Glutamatergic neuron (in vitro differentiated cells): ENCODE results near the gene MRPL55. TPM values are rescaled to one million over a fixed set of nuclear protein-coding genes. Genes with fewer than 3 reads are reported as not detected.

Experiments used
- DNase-seq: peaks from one replicate; pipeline ENCODE4 v3.0.0; 2022
- H3K27ac Mint-ChIP-seq: one replicate; pipeline ENCODE4 v1.8.0; 2020; ENCODE audit warnings: mild to moderate bottlenecking, mixed read lengths, inconsistent platforms; ENCODE audit not compliant: unreplicated experiment
- H3K27me3 Mint-ChIP-seq: one replicate; pipeline ENCODE4 v1.8.0; 2020; ENCODE audit warnings: mild to moderate bottlenecking, moderate library complexity, mixed read lengths, inconsistent platforms; ENCODE audit not compliant: unreplicated experiment
- H3K36me3 Mint-ChIP-seq: one replicate; pipeline ENCODE4 v1.8.0; 2020; ENCODE audit warnings: mild to moderate bottlenecking, mixed read lengths, inconsistent platforms; ENCODE audit not compliant: unreplicated experiment
- H3K4me1 Mint-ChIP-seq: one replicate; pipeline ENCODE4 v1.8.0; 2020; ENCODE audit warnings: mild to moderate bottlenecking, low read depth, mixed read lengths, inconsistent platforms; ENCODE audit not compliant: unreplicated experiment
- H3K4me3 Mint-ChIP-seq: one replicate; pipeline ENCODE4 v1.8.0; 2020; ENCODE audit warnings: mild to moderate bottlenecking, mixed read lengths, inconsistent platforms; ENCODE audit not compliant: unreplicated experiment
- H3K9me3 Mint-ChIP-seq: one replicate; pipeline ENCODE4 v1.8.0; 2020; ENCODE audit warnings: mild to moderate bottlenecking, moderate library complexity, mixed read lengths, inconsistent platforms; ENCODE audit not compliant: unreplicated experiment
- total RNA-seq: library from RNA; stranded (reverse); fragmentation: NEBNext Ultra II Directional; extraction: Animal tissue kit (Norgen Biotek cat#: 25700); gene quantifications from one replicate; pipeline ENCODE4 v1.2.1, GENCODE V29; 2021; ENCODE audit not compliant: unreplicated experiment
- TF ChIP-seq, protein P1 (sequence below): fragments of 200-600 bp; sonication (generic); IDR thresholded peaks from one replicate; pipeline ENCODE4 v1.5.0; 2021; ENCODE audit not compliant: partially characterized antibody, unreplicated experiment

MRPL55 gene
- total RNA-seq, 1 donor from 2014 or later, result 61.5 TPM

DNA sequence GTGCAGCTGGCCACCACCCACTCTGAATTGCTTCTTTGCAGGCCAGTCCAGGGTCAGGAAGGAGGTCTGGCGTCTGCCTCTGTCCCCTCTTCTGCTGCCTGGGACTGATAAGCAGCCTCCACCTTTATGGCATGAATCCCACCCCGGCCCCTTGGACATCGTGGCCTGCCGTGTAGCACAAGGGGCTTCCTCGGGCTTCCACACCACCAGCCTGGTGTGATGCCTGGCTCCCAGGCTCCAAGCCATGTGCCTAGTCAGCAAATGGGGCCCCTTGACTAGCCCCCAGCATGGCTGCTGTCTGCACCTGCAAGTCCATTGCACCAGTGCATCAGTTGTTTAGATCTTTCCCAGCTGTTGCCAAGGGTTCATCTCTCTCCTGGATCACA is 36.4 kb downstream of the MRPL55 start:
- H3K9me3 Mint-ChIP-seq, result no peaks in the 10 kb centered on the region
- no peaks in the 10 kb centered on the region for H3K4me1 Mint-ChIP-seq
- TF ChIP-seq, protein P1, sequence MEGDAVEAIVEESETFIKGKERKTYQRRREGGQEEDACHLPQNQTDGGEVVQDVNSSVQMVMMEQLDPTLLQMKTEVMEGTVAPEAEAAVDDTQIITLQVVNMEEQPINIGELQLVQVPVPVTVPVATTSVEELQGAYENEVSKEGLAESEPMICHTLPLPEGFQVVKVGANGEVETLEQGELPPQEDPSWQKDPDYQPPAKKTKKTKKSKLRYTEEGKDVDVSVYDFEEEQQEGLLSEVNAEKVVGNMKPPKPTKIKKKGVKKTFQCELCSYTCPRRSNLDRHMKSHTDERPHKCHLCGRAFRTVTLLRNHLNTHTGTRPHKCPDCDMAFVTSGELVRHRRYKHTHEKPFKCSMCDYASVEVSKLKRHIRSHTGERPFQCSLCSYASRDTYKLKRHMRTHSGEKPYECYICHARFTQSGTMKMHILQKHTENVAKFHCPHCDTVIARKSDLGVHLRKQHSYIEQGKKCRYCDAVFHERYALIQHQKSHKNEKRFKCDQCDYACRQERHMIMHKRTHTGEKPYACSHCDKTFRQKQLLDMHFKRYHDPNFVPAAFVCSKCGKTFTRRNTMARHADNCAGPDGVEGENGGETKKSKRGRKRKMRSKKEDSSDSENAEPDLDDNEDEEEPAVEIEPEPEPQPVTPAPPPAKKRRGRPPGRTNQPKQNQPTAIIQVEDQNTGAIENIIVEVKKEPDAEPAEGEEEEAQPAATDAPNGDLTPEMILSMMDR, result no peak
- H3K27ac Mint-ChIP-seq, result no peak overlapping the region
- DNase-seq, result no peak
- peaks cover 9% of the 10 kb centered on the region for H3K27me3 Mint-ChIP-seq
- H3K36me3 Mint-ChIP-seq, result no peaks in the 10 kb centered on the region
- no peak overlapping the region for H3K4me3 Mint-ChIP-seq

DNA sequence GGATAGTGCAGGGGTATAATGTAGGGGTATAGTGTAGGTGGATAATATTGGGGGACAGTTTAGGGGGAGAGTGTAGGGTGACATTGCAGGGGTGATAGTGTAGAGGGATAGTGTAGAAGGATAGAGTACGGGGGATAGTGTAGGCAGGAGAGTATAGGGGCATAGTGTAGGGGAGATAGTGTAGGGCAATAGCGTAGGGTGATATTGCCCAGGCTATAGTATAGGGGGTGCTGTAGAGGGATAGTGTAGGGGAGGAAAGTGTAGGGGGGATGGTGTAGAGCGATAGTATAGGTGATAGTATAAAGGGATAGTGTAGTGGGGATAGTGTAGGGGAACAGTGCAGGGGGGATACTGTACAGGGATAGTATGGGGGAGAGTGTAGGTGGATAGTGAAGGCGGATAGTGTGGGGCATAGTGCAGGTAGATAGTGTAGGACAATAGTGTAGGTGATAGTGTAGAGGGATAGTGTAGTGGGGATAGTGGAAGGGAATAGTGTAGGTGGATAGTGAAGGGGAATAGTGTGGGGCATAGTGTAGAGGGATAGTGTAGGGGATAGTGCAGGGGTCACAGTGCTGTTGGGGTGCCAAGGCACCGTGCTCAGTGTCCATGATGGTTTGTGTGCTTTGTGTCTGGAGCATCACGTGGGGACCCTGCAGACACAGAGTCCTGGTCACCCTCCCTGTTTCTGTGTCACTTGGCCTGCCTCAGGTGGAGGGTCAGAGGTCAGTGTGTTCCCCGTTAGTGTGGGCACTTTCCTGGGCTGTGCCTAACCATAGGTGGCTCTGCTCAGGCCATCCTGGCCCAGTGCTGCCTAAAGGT is 37.1 kb downstream of the MRPL55 start:
- TF ChIP-seq, protein P1, result no peak
- no peaks in the 10 kb centered on the region for H3K9me3 Mint-ChIP-seq
- H3K36me3 Mint-ChIP-seq, result no peaks in the 10 kb centered on the region
- peaks cover 13% of the 10 kb centered on the region for H3K27me3 Mint-ChIP-seq
- H3K4me3 Mint-ChIP-seq, result no peak overlapping the region
- H3K4me1 Mint-ChIP-seq, result no peaks in the 10 kb centered on the region
- DNase-seq, result no peak
- H3K27ac Mint-ChIP-seq, result no peak overlapping the region

DNA sequence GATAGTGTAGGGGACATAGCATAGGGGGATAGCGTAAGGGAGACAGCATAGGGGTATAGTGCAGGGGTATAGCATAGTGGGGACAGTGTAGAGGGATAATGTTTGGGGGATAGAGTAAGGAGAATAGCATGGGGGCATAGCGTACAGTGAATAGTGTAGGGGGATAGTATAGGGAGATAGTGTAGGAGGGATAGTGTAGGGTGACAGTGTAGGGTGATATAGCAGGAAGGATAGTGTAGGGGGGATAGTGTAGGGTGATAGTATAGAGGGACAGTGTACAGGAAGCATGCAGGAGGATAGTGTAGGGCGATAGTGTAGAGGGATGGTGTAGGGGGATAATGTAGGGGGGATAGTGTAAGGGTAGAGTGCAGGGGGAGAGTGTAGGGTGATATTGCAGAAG is 38.2 kb downstream of the MRPL55 start:
- TF ChIP-seq, protein P1, result no peak
- Mint-ChIP-seq H3K4me3 (no peak overlapping the region), H3K27me3 (peaks cover 15% of the 10 kb centered on the region), H3K4me1 (no peaks in the 10 kb centered on the region), H3K27ac (no peak overlapping the region), H3K36me3 (no peaks in the 10 kb centered on the region), H3K9me3 (no peaks in the 10 kb centered on the region)
- no peak for DNase-seq

DNA sequence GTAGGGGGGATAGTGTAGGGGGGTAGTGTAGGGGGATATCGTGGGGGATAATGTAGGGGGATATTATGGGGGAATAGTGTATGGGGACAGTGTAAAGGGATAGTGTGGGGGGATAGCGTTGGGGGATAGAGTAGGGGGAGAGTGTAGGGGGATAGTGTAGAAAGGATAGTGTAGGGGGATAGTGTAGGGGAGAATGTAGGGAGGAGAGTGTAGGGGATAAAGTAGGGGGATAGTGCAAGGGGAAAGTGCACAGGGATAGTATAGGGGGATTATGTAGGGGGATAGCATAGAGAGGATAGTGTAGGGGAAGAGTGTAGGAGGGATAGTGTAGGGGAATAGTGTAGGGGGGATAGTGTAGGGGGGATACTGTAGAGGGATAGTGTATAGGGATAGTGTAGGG is 38.9 kb downstream of the MRPL55 start:
- no peak for DNase-seq
- TF ChIP-seq, protein P1, result no peak
- Mint-ChIP-seq H3K27ac (no peak overlapping the region), H3K27me3 (peaks cover 15% of the 10 kb centered on the region), H3K4me1 (no peaks in the 10 kb centered on the region), H3K9me3 (no peaks in the 10 kb centered on the region), H3K4me3 (no peak overlapping the region), H3K36me3 (no peaks in the 10 kb centered on the region)

DNA sequence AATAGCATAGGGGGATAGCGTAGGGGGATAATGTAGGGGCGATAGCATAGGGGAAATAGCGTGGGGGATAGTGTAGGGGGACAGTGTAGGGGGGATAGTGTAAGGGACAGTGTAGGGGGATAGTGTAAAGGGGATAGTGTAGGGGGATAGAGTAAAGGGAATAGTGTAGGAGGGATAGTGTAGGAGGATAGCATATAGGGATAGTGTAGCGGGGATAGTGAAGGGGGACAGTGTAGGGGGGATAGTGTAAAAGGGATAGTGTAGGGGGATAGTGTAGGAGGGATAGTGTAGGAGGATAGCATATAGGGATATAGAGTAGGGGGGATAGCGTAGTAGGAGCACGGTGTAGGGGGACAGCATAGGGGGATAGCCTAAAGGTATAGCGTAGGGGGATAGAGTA is 40.7 kb downstream of the MRPL55 start:
- H3K4me3 Mint-ChIP-seq, result no peak overlapping the region
- no peak for DNase-seq
- peaks cover 12% of the 10 kb centered on the region for H3K27me3 Mint-ChIP-seq
- TF ChIP-seq, protein P1, result no peak
- no peaks in the 10 kb centered on the region for H3K9me3 Mint-ChIP-seq
- H3K27ac Mint-ChIP-seq, result no peak overlapping the region
- H3K36me3 Mint-ChIP-seq, result no peaks in the 10 kb centered on the region
- no peaks in the 10 kb centered on the region for H3K4me1 Mint-ChIP-seq
